Loucy (cell line): ENCODE data around the gene MRPS31.

ENCODE experiments used
- H2AFZ ChIP-seq: fragments of 200-600 bp; sonication (generic); 2 replicates; pipeline ENCODE4 v1.6.0; 2016; ENCODE audit warnings: antibody characterized with exemption, mild to moderate bottlenecking, low read length, moderate library complexity
- H3F3A ChIP-seq: fragments of 200-600 bp; 2 replicates; pipeline ENCODE4 v1.6.0; 2016; ENCODE audit warnings: antibody characterized with exemption, low read depth, mild to moderate bottlenecking
- H3K27me3 ChIP-seq: fragments of 200-600 bp; sonication (generic); 2 replicates; pipeline ENCODE4 v1.6.1; 2014; ENCODE audit warnings: low read length, mild to moderate bottlenecking; ENCODE audit not compliant: insufficient read depth, poor library complexity, severe bottlenecking
- H3K36me3 ChIP-seq: fragments of 200-600 bp; sonication (generic); 2 replicates; pipeline ENCODE4 v1.6.1; 2016; ENCODE audit warnings: low read length; ENCODE audit not compliant: insufficient read depth
- H3K4me1 ChIP-seq: fragments of 200-600 bp; sonication (generic); 2 replicates; pipeline ENCODE4 v1.5.1; 2014; ENCODE audit warnings: low read length, mild to moderate bottlenecking; ENCODE audit not compliant: insufficient read depth, poor library complexity, severe bottlenecking
- H3K4me2 ChIP-seq: fragments of 200-600 bp; sonication (generic); 2 replicates; pipeline ENCODE4 v1.6.0; 2014; ENCODE audit warnings: antibody characterized with exemption, low read length, low read depth, mild to moderate bottlenecking; ENCODE audit not compliant: poor library complexity, severe bottlenecking
- H3K4me3 ChIP-seq: fragments of 200-600 bp; sonication (generic); 2 replicates; pipeline ENCODE4 v1.5.1; 2014; ENCODE audit warnings: low read length, mild to moderate bottlenecking, mixed read lengths; ENCODE audit not compliant: poor library complexity, severe bottlenecking
- H3K79me2 ChIP-seq: fragments of 200-600 bp; sonication (generic); 2 replicates; pipeline ENCODE4 v1.6.1; 2014; ENCODE audit warnings: low read length; ENCODE audit not compliant: insufficient read depth
- H3K9ac ChIP-seq: fragments of 200-600 bp; sonication (generic); 2 replicates; pipeline ENCODE4 v1.6.0; 2014; ENCODE audit warnings: mild to moderate bottlenecking, low read depth, low read length, moderate library complexity; ENCODE audit not compliant: poor library complexity, severe bottlenecking
- H3K9me2 ChIP-seq: fragments of 200-600 bp; sonication (generic); replicated peaks from 2 replicates; pipeline ENCODE4 v1.6.1; 2016; ENCODE audit warnings: low read depth, low read length, mixed read lengths
- H3K9me3 ChIP-seq: fragments of 200-600 bp; sonication (generic); 2 replicates; pipeline ENCODE4 v1.6.1; 2014; ENCODE audit warnings: mild to moderate bottlenecking, antibody characterized with exemption, low read length, low read depth; ENCODE audit not compliant: insufficient read depth
- H4K20me1 ChIP-seq: fragments of 200-600 bp; sonication (generic); 2 replicates; pipeline ENCODE4 v1.6.0; 2014; ENCODE audit warnings: antibody characterized with exemption, low read length, mild to moderate bottlenecking; ENCODE audit not compliant: insufficient read depth, poor library complexity, severe bottlenecking
- CTCF ChIP-seq: fragments of 200-600 bp; sonication (generic); conservative IDR thresholded peaks from 2 replicates; pipeline ENCODE4 v1.5.1; 2014; ENCODE audit warnings: mild to moderate bottlenecking, antibody characterized with exemption, low read length
- EZH2phosphoT487 ChIP-seq: fragments of 200-600 bp; IDR thresholded peaks from 2 replicates; pipeline ENCODE4 v1.6.1; 2018; ENCODE audit warnings: antibody characterized with exemption, mild to moderate bottlenecking, moderate library complexity, borderline replicate concordance

Gene MRPS31

GRCh38 chr13:40758811-40759210 lies 12.2 kb downstream of the MRPS31 start:
- Histone ChIP-seq H2AFZ (no peak overlapping the region), H3K4me2 (no peak overlapping the region), H3K9me2 (no peaks in the 10 kb centered on the region), H4K20me1 (peaks cover 3% of the 10 kb centered on the region), H3K4me1 (peaks cover 5% of the 10 kb centered on the region), H3K79me2 (peaks cover 10% of the 10 kb centered on the region; the same call in 1 of the 2 replicates), H3K36me3 (peaks cover 24% of the 10 kb centered on the region; the same call in 1 of the 2 replicates), H3K27me3 (no peaks in the 10 kb centered on the region), H3K9me3 (no peaks in the 10 kb centered on the region), H3F3A (no peaks in the 10 kb centered on the region), H3K9ac (no peak overlapping the region), H3K4me3 (no peak overlapping the region)
- TF ChIP-seq EZH2phosphoT487: no peak
- TF ChIP-seq CTCF: no peak

- Histone ChIP-seq H3K4me3 (no peak overlapping the region), H3K79me2 (peaks cover 2% of the 10 kb centered on the region; the same call in 1 of the 2 replicates), H3K36me3 (peaks cover 42% of the 10 kb centered on the region; the same call in 1 of the 2 replicates), H2AFZ (no peak overlapping the region), H3K9me2 (no peaks in the 10 kb centered on the region), H4K20me1 (no peaks in the 10 kb centered on the region), H3K9me3 (no peaks in the 10 kb centered on the region), H3K9ac (no peak overlapping the region), H3K27me3 (no peaks in the 10 kb centered on the region), H3K4me2 (no peak overlapping the region), H3F3A (no peaks in the 10 kb centered on the region), H3K4me1 (no peaks in the 10 kb centered on the region)
- TF ChIP-seq EZH2phosphoT487 (no peak), CTCF (no peak)
These were observed 14.9 kb downstream of the MRPS31 start for GRCh38 chr13:40756042-40756441.

- Histone ChIP-seq H2AFZ (no peak overlapping the region), H3K9ac (no peak overlapping the region), H3K9me2 (no peaks in the 10 kb centered on the region), H3K27me3 (no peaks in the 10 kb centered on the region), H3K36me3 (peaks cover 42% of the 10 kb centered on the region; the same call in 1 of the 2 replicates), H3K4me3 (no peak overlapping the region), H3K79me2 (peaks cover 2% of the 10 kb centered on the region; the same call in 1 of the 2 replicates), H3K4me2 (no peak overlapping the region), H3F3A (no peaks in the 10 kb centered on the region), H4K20me1 (no peaks in the 10 kb centered on the region), H3K9me3 (no peaks in the 10 kb centered on the region), H3K4me1 (no peaks in the 10 kb centered on the region)
- TF ChIP-seq EZH2phosphoT487 (no peak), CTCF (no peak)
These were observed 15.8 kb downstream of the MRPS31 start for GRCh38 chr13:40755082-40755700.
